GM19372 (cell line): ENCODE data around the gene INPP5B.
A peak's percentile ranks its signal among the peaks of the same experiment; 100 is the strongest.
"Not testable (repeated sequence)": the region's sequence is repeated elsewhere in the genome, so short reads cannot be mapped to it uniquely, and the experiment has no call there.

ENCODE experiments used
- ATAC-seq: cut with Tn5 transposase; IDR thresholded peaks from one replicate; pipeline ENCODE4 v1.9.1; 2021; ENCODE audit warnings: mild to moderate bottlenecking, low read depth, moderate library complexity; ENCODE audit not compliant: unreplicated experiment

INPP5B gene

GRCh38 chr1:37948841-37949240, 2.0 kb upstream of the INPP5B start:
- no peak for ATAC-seq

GRCh38 chr1:37948166-37948565, 1.3 kb upstream of the INPP5B start:
- ATAC-seq: no peak

GRCh38 chr1:37947364-37947763, 511 bp upstream of the INPP5B start:
- ATAC-seq: no peak

GRCh38 chr1:37945743-37946702, 830 bp downstream of the INPP5B start:
- ATAC-seq: no peak

GRCh38 chr1:37945251-37945650, 1.6 kb downstream of the INPP5B start:
- no peak for ATAC-seq

GRCh38 chr1:37944816-37945215, 2.0 kb downstream of the INPP5B start:
- ATAC-seq: no peak

- ATAC-seq: no peak
These were observed 2.6 kb downstream of the INPP5B start for GRCh38 chr1:37944086-37944763.

- ATAC-seq: no peak
These were observed 6.4 kb downstream of the INPP5B start for GRCh38 chr1:37940299-37940947.

GRCh38 chr1:37936760-37937159, 10.1 kb downstream of the INPP5B start:
- ATAC-seq: not testable (repeated sequence)

- no peak for ATAC-seq
These were observed 14.1 kb downstream of the INPP5B start for GRCh38 chr1:37932759-37933158.

- peak; percentile 95 for ATAC-seq
These were observed 15.3 kb downstream of the INPP5B start for GRCh38 chr1:37931361-37932158.

- ATAC-seq: no peak
These were observed 15.8 kb downstream of the INPP5B start for GRCh38 chr1:37931102-37931360.

- ATAC-seq: no peak
These were observed 16.4 kb downstream of the INPP5B start for GRCh38 chr1:37930246-37931101.

GRCh38 chr1:37926038-37926924, 20.6 kb downstream of the INPP5B start:
- ATAC-seq: no peak

- no peak for ATAC-seq
These were observed 21.5 kb downstream of the INPP5B start for GRCh38 chr1:37925316-37925715.

- ATAC-seq: no peak
These were observed 23.3 kb downstream of the INPP5B start for GRCh38 chr1:37923551-37923889.

GRCh38 chr1:37922767-37923550, 23.9 kb downstream of the INPP5B start:
- ATAC-seq: no peak

- no peak for ATAC-seq
These were observed 27.6 kb downstream of the INPP5B start for GRCh38 chr1:37919277-37919676.
